ENCODE results near the gene RBMS1. TPM values are rescaled to one million over a fixed set of nuclear protein-coding genes. Genes with fewer than 3 reads are reported as not detected.

The RBMS1 gene
- total RNA-seq, 1 donor from 2014 or later, result 136 TPM

- H3K36me3 Mint-ChIP-seq (ENCODE audit: low read depth, unreplicated experiment), result no peaks in the 10 kb centered on the region
- H3K27me3 Mint-ChIP-seq (ENCODE audit: unreplicated experiment), result no peaks in the 10 kb centered on the region
- DNase-seq (ENCODE audit: low spot score), result no peak
- H3K27ac Mint-ChIP-seq (ENCODE audit: unreplicated experiment), result peak overlapping the region; percentile 74
- no peak for TF ChIP-seq CTCF (IDR thresholded peaks at IDR 0.05; ENCODE audit: unreplicated experiment)
- no peak overlapping the region for H3K4me3 Mint-ChIP-seq (ENCODE audit: unreplicated experiment)
- H3K4me1 Mint-ChIP-seq (ENCODE audit: unreplicated experiment), result peaks cover 33% of the 10 kb centered on the region
- no peaks in the 10 kb centered on the region for H3K9me3 Mint-ChIP-seq (ENCODE audit: unreplicated experiment)
Measured at GRCh38 chr2:160415991-160416390, 77.6 kb downstream of the RBMS1 start.

- H3K4me3 Mint-ChIP-seq (ENCODE audit: unreplicated experiment), result no peak overlapping the region
- H3K27ac Mint-ChIP-seq (ENCODE audit: unreplicated experiment), result no peak overlapping the region
- no peak for DNase-seq (ENCODE audit: low spot score)
- H3K36me3 Mint-ChIP-seq (ENCODE audit: low read depth, unreplicated experiment), result peaks cover 12% of the 10 kb centered on the region
- no peak for TF ChIP-seq CTCF (IDR thresholded peaks at IDR 0.05; ENCODE audit: unreplicated experiment)
- peaks cover 37% of the 10 kb centered on the region for H3K4me1 Mint-ChIP-seq (ENCODE audit: unreplicated experiment)
- H3K9me3 Mint-ChIP-seq (ENCODE audit: unreplicated experiment), result no peaks in the 10 kb centered on the region
- peaks cover 11% of the 10 kb centered on the region for H3K27me3 Mint-ChIP-seq (ENCODE audit: unreplicated experiment)
Measured at GRCh38 chr2:160411955-160412354, 81.7 kb downstream of the RBMS1 start.

- no peak overlapping the region for H3K4me3 Mint-ChIP-seq (ENCODE audit: unreplicated experiment)
- H3K27ac Mint-ChIP-seq (ENCODE audit: unreplicated experiment), result no peak overlapping the region
- TF ChIP-seq CTCF (IDR thresholded peaks at IDR 0.05; ENCODE audit: unreplicated experiment), result no peak
- H3K4me1 Mint-ChIP-seq (ENCODE audit: unreplicated experiment), result peaks cover 43% of the 10 kb centered on the region
- H3K27me3 Mint-ChIP-seq (ENCODE audit: unreplicated experiment), result peaks cover 19% of the 10 kb centered on the region
- H3K36me3 Mint-ChIP-seq (ENCODE audit: low read depth, unreplicated experiment), result peaks cover 16% of the 10 kb centered on the region
- H3K9me3 Mint-ChIP-seq (ENCODE audit: unreplicated experiment), result no peaks in the 10 kb centered on the region
- no peak for DNase-seq (ENCODE audit: low spot score)
Measured at GRCh38 chr2:160411167-160411566, 82.4 kb downstream of the RBMS1 start.

- H3K36me3 Mint-ChIP-seq (ENCODE audit: low read depth, unreplicated experiment), result peaks cover 16% of the 10 kb centered on the region
Measured at GRCh38 chr2:160409480-160409879, 84.1 kb downstream of the RBMS1 start.

GRCh38 chr2:160408959-160409291 is 84.7 kb downstream of the RBMS1 start:
- Mint-ChIP-seq H3K27me3 (ENCODE audit: unreplicated experiment) (peaks cover 22% of the 10 kb centered on the region), H3K4me1 (ENCODE audit: unreplicated experiment) (peaks cover 56% of the 10 kb centered on the region), H3K9me3 (ENCODE audit: unreplicated experiment) (no peaks in the 10 kb centered on the region), H3K4me3 (ENCODE audit: unreplicated experiment) (peak overlapping the region; percentile 93), H3K27ac (ENCODE audit: unreplicated experiment) (peak overlapping the region; percentile 98), H3K36me3 (ENCODE audit: low read depth, unreplicated experiment) (peaks cover 16% of the 10 kb centered on the region)
- DNase-seq (ENCODE audit: low spot score), result no peak
- TF ChIP-seq CTCF (IDR thresholded peaks at IDR 0.05; ENCODE audit: unreplicated experiment), result peak; percentile 37

More at GRCh38 chr2:160409480-160409879, 84.1 kb downstream of the RBMS1 start:
- H3K4me3 Mint-ChIP-seq (ENCODE audit: unreplicated experiment), result peak overlapping the region; percentile 7
- H3K9me3 Mint-ChIP-seq (ENCODE audit: unreplicated experiment), result no peaks in the 10 kb centered on the region
- H3K4me1 Mint-ChIP-seq (ENCODE audit: unreplicated experiment), result peaks cover 54% of the 10 kb centered on the region
- peak overlapping the region; percentile 98 for H3K27ac Mint-ChIP-seq (ENCODE audit: unreplicated experiment)
- no peak for DNase-seq (ENCODE audit: low spot score)
- no peak for TF ChIP-seq CTCF (IDR thresholded peaks at IDR 0.05; ENCODE audit: unreplicated experiment)
- H3K27me3 Mint-ChIP-seq (ENCODE audit: unreplicated experiment), result peaks cover 22% of the 10 kb centered on the region
